A673 (cell line): Measurements from ENCODE around the gene IFNAR1.

ENCODE experiments used
- CTCF ChIP-seq: fragments of 300-800, 200-600 bp; sonication (generic); conservative IDR thresholded peaks from 2 replicates; pipeline ENCODE4 v1.5.1; 2017; ENCODE audit warnings: low read depth, mild to moderate bottlenecking, antibody characterized with exemption, low read length, moderate library complexity, mixed read lengths
- EZH2 ChIP-seq: fragments of 200-600 bp; sonication (generic); IDR thresholded peaks from 2 replicates; pipeline ENCODE4 v1.6.1; 2017; ENCODE audit warnings: borderline replicate concordance, low read depth, mild to moderate bottlenecking, mixed read lengths, antibody characterized with exemption, low read length; ENCODE audit not compliant: poor library complexity, severe bottlenecking

- TF ChIP-seq CTCF (no peak), EZH2 (no peak)
Observed at GRCh38 chr21:33286600-33287456, 37.9 kb upstream of the IFNAR1 start.
